Fibroblast of lung (primary cell): ENCODE data around the gene C1QTNF1. TPM values are rescaled to one million over a fixed set of nuclear protein-coding genes. Genes with fewer than 3 reads are reported as not detected.

Source experiments
- DNase-seq, 2 donors: peaks; one replicate each; pipeline versions ENCODE4 v3.0.0 to v3.0.0-alpha.2; 2010; ENCODE audit warnings: low read depth in 2 of 2
- H2AFZ ChIP-seq: 2 replicates; pipeline ENCODE4 v1.5.1; 2012; ENCODE audit warnings: low read length, control low read depth, inconsistent platforms
- H3K27ac ChIP-seq: 2 replicates; pipeline ENCODE4 v1.5.1; 2011; ENCODE audit warnings: low read length, control low read depth; ENCODE audit not compliant: insufficient read depth
- H3K27me3 ChIP-seq: 2 replicates; pipeline ENCODE4 v1.5.1; 2011; ENCODE audit warnings: mild to moderate bottlenecking, low read length; ENCODE audit not compliant: control insufficient read depth, insufficient read depth
- H3K36me3 ChIP-seq: 2 replicates; pipeline ENCODE4 v1.5.1; 2011; ENCODE audit warnings: low read length; ENCODE audit not compliant: control insufficient read depth, insufficient read depth
- H3K4me1 ChIP-seq: 2 replicates; pipeline ENCODE4 v1.5.1; 2011; ENCODE audit warnings: low read length; ENCODE audit not compliant: control insufficient read depth, insufficient read depth; ENCODE audit errors: extremely low read depth
- H3K4me2 ChIP-seq: 2 replicates; pipeline ENCODE4 v1.5.1; 2011; ENCODE audit warnings: low read length, control low read depth; ENCODE audit not compliant: insufficient read depth; ENCODE audit errors: extremely low read depth
- H3K4me3 ChIP-seq, 4 experiments: fragments of 200-600 bp in 1 of 4; sonication (generic) in 1 of 4; replicated peaks in 1 of 4; 2 replicates each; pipeline ENCODE4 v1.5.1; 2011 to 2016; ENCODE audit warnings: low read length in 4 of 4, low read depth in 3 of 4, mild to moderate bottlenecking in 3 of 4, control low read depth in 2 of 4, inconsistent platforms in 1 of 4, mixed read lengths in 1 of 4; ENCODE audit not compliant: insufficient read depth in 1 of 4; ENCODE audit errors: control extremely low read depth in 1 of 4
- H3K79me2 ChIP-seq: 2 replicates; pipeline ENCODE4 v1.5.1; 2012; ENCODE audit warnings: mild to moderate bottlenecking, low read length, inconsistent platforms; ENCODE audit not compliant: control insufficient read depth, insufficient read depth
- H3K9ac ChIP-seq: 2 replicates; pipeline ENCODE4 v1.5.1; 2011; ENCODE audit warnings: mild to moderate bottlenecking, low read length, control low read depth; ENCODE audit not compliant: insufficient read depth
- H3K9me3 ChIP-seq: 2 replicates; pipeline ENCODE4 v1.5.1; 2012; ENCODE audit warnings: low read depth, low read length; ENCODE audit not compliant: control insufficient read depth, insufficient read depth
- H4K20me1 ChIP-seq: 2 replicates; pipeline ENCODE4 v1.5.1; 2011; ENCODE audit warnings: low read length; ENCODE audit not compliant: control insufficient read depth, insufficient read depth; ENCODE audit errors: extremely low read depth
- EZH2 ChIP-seq: IDR thresholded peaks from 2 replicates; pipeline ENCODE4 v1.5.1; 2012; ENCODE audit warnings: low read length, control low read depth, mild to moderate bottlenecking; ENCODE audit errors: missing control alignments
- polyA plus RNA-seq, 2 donors: library from polyadenylated mRNA; depleted of rRNA in 1 of 2; stranded (reverse) in 1 of 2; unstranded in 1 of 2; fragments of >200 nt; gene quantifications; 2 replicates each; pipeline ENCODE4 v1.2.1, GENCODE V29; 2011 to 2012; ENCODE audit warnings: missing spikeins in 1 of 2
- total RNA-seq: library from RNA; depleted of rRNA; stranded (reverse); fragments of >200 nt; gene quantifications from 2 replicates; pipeline ENCODE4 v1.2.1, GENCODE V29; 2014
- TF ChIP-seq, protein P1 (sequence below), 2 donors: IDR thresholded peaks in 1 of 2; conservative IDR thresholded peaks in 1 of 2; 1 replicate in 1 of 2; 2 replicates in 1 of 2; pipeline ENCODE4 v1.5.1; 2011 to 2012; ENCODE audit warnings: low read length in 2 of 2, control low read depth in 1 of 2, inconsistent platforms in 1 of 2, low read depth in 1 of 2, mild to moderate bottlenecking in 1 of 2

C1QTNF1 gene
- total and polyA plus RNA-seq, 2 donors (not counting 1 experiment from before 2014, with no cell fraction given): 15.0 to 45.2 TPM

DNA sequence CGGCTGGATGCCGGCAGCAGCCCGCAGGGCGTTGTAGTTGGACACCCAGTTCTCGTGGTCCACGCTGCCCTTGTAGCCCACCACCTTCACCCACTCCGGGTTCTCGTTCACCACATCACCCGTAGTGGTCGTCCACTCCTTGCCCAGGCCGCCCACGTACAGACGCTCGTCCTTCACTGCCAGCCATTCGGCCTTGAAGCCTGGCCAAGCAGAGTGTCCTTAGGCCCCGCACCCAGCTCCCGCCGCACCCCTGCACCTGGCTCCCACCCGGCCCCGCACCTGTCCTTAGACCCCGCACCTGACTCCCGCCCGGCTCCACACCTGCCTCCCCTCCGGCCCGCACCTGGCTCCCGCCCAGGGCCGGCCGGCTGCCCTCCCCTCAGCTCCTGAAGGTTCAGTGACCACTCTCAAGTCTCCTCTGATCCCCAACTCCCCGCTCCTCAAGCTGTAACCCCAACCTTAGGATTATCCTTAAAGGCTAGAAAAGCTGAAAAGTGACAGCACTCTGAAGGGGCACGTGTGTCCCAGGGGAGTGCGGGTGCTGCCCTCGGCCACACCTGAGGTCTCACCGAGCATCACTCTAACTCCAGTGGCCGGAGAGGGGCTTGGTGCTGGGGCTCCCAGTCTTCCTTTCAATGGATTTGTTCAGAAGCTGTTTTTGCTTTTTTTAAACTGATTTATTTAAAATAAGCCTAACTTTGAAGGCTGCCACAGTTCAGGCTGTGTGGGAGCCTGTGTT, 28.8 kb upstream of the C1QTNF1 start:
- no peak overlapping the region for H3K4me2 ChIP-seq
- no peaks in the 10 kb centered on the region for H3K4me1 ChIP-seq
- no peak overlapping the region for H3K9ac ChIP-seq
- no peak overlapping the region for H3K27ac ChIP-seq
- H3K79me2 ChIP-seq: peaks cover 18% of the 10 kb centered on the region
- H3K4me3 ChIP-seq: no peak overlapping the region
- no peak for TF ChIP-seq EZH2
- TF ChIP-seq, protein P1, sequence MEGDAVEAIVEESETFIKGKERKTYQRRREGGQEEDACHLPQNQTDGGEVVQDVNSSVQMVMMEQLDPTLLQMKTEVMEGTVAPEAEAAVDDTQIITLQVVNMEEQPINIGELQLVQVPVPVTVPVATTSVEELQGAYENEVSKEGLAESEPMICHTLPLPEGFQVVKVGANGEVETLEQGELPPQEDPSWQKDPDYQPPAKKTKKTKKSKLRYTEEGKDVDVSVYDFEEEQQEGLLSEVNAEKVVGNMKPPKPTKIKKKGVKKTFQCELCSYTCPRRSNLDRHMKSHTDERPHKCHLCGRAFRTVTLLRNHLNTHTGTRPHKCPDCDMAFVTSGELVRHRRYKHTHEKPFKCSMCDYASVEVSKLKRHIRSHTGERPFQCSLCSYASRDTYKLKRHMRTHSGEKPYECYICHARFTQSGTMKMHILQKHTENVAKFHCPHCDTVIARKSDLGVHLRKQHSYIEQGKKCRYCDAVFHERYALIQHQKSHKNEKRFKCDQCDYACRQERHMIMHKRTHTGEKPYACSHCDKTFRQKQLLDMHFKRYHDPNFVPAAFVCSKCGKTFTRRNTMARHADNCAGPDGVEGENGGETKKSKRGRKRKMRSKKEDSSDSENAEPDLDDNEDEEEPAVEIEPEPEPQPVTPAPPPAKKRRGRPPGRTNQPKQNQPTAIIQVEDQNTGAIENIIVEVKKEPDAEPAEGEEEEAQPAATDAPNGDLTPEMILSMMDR (conservative IDR thresholded peaks at IDR 0.05 in 1 of 2, IDR thresholded peaks at IDR 0.05 in 1 of 2; ENCODE audit: low read depth in 1 of 2, low read length in 2 of 2): no peak
- no peak overlapping the region for H2AFZ ChIP-seq
- DNase-seq: no peak
- H3K36me3 ChIP-seq: peaks cover 32% of the 10 kb centered on the region
- H3K27me3 ChIP-seq: no peaks in the 10 kb centered on the region
- H4K20me1 ChIP-seq: no peaks in the 10 kb centered on the region
- H3K9me3 ChIP-seq: no peaks in the 10 kb centered on the region

DNA sequence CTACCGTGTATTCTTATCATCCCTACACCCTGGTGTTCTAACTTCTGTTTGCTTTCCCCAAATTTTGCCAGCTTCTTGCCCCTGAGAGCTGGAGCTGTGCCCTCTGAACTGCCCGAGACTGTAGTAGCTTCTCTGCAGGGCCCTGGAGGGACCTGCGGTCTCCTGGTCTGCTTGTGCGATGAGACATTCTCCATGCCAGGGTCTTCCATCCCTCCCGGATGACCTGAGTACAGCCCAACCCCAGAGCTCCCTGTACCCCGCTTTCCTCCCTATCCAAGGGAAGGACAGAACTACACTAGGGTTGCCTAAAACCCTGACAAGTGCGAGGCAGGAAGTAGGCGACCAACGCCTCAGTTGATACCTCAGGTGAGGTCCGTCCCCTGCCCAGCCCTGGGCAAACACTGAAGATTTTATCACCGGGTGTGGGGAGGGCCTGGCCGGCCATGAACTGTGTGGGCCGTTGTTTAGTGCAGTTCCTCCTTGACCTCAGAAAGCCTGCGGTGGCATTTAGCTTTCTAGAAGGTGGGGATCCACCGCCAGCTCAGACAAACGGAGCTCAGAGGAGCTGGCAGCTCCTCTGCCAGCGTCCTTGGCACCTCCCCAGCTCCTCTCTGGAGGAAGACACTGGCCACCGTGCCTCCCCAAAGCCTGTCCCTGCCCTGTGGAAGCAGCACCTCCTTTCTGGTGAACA, 28.1 kb upstream of the C1QTNF1 start:
- H3K4me3 ChIP-seq: no peak overlapping the region
- H2AFZ ChIP-seq: no peak overlapping the region
- DNase-seq: no peak
- H3K9me3 ChIP-seq: no peaks in the 10 kb centered on the region
- no peak overlapping the region for H3K9ac ChIP-seq
- H3K4me2 ChIP-seq: no peak overlapping the region
- no peaks in the 10 kb centered on the region for H3K27me3 ChIP-seq
- no peak overlapping the region for H3K27ac ChIP-seq
- peaks cover 26% of the 10 kb centered on the region for H3K79me2 ChIP-seq
- no peaks in the 10 kb centered on the region for H3K4me1 ChIP-seq
- peaks cover 27% of the 10 kb centered on the region for H3K36me3 ChIP-seq
- TF ChIP-seq, protein P1 (conservative IDR thresholded peaks at IDR 0.05 in 1 of 2, IDR thresholded peaks at IDR 0.05 in 1 of 2; ENCODE audit: low read depth in 1 of 2, low read length in 2 of 2): no peak
- TF ChIP-seq EZH2: no peak
- H4K20me1 ChIP-seq: no peaks in the 10 kb centered on the region

DNA sequence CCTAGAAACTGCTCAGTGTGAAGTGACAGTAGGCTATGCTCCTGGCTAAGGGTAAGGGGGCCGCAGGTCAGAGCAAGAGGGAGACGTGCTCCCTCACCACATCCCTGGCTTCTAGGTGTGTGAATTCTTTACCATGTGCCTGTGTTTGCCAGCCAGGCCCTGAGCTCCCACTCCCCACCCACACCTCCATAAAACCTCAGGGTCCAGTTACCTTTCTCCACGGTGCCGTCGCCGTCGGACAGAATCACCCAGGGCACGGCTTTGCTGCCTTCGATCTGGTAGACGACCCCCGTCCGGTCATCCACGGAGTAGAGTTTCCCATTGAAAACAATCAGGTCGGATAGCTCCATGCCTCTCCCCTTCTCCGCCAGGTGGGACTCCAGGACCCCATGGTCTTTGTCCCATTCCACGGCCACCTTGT, 27.2 kb upstream of the C1QTNF1 start:
- TF ChIP-seq, protein P1 (conservative IDR thresholded peaks at IDR 0.05 in 1 of 2, IDR thresholded peaks at IDR 0.05 in 1 of 2; ENCODE audit: low read depth in 1 of 2, low read length in 2 of 2): no peak
- no peak for TF ChIP-seq EZH2
- Histone ChIP-seq H3K4me2 (no peak overlapping the region), H3K9me3 (no peaks in the 10 kb centered on the region), H3K27me3 (no peaks in the 10 kb centered on the region), H3K27ac (no peak overlapping the region), H2AFZ (no peak overlapping the region), H3K36me3 (peaks cover 27% of the 10 kb centered on the region), H4K20me1 (no peaks in the 10 kb centered on the region), H3K4me1 (no peaks in the 10 kb centered on the region), H3K4me3 (no peak overlapping the region), H3K9ac (no peak overlapping the region), H3K79me2 (peaks cover 33% of the 10 kb centered on the region)
- DNase-seq: no peak
